Right atrium auricular region (tissue), 2 donors: ENCODE results near the gene EVA1A. TPM values are rescaled to one million over a fixed set of nuclear protein-coding genes. Genes with fewer than 3 reads are reported as not detected.

ENCODE experiments used
- DNase-seq: peaks from one replicate; pipeline ENCODE4 v3.0.0-alpha.2; 2019; ENCODE audit warnings: low spot score
- H3K27ac ChIP-seq, 2 donors: fragments of 200-600 bp; sonication (generic); 1 replicate in 1 of 2; 2 replicates in 1 of 2; pipeline ENCODE4 v1.5.1; 2016 to 2019
- H3K27me3 ChIP-seq, 2 donors: fragments of 200-600 bp; sonication (generic); one replicate each; pipeline versions ENCODE4 v1.5.1 to v1.6.0; 2017 to 2019
- H3K36me3 ChIP-seq: fragments of 200-600 bp; sonication (generic); one replicate; pipeline ENCODE4 v1.5.1; 2016
- H3K4me1 ChIP-seq, 2 donors: fragments of 200-600 bp; sonication (generic); one replicate each; pipeline versions ENCODE4 v1.5.1 to v1.6.0; 2017 to 2019
- H3K4me3 ChIP-seq, 2 donors: fragments of 200-600 bp; sonication (generic); 1 replicate in 1 of 2; 2 replicates in 1 of 2; pipeline ENCODE4 v1.5.1; 2017 to 2019; ENCODE audit warnings: mild to moderate bottlenecking in 1 of 2, moderate library complexity in 1 of 2
- H3K9me3 ChIP-seq, 2 donors: fragments of 200-600 bp; sonication (generic); one replicate each; pipeline ENCODE4 v1.5.1; 2019
- total RNA-seq, 2 donors: library from RNA; depleted of rRNA; stranded (reverse); fragments of >200 nt; gene quantifications; one replicate each; pipeline ENCODE4 v1.1.0, GENCODE V29; 2016
- TF ChIP-seq, protein P1 (sequence below), 2 donors: fragments of 200-600 bp; sonication (generic); IDR thresholded peaks; one replicate each; pipeline ENCODE4 v1.5.1; 2019; ENCODE audit warnings: antibody characterized with exemption in 2 of 2

EVA1A gene
- total RNA-seq, 2 donors from 2014 or later = 0.47 to 1.2 TPM

DNA sequence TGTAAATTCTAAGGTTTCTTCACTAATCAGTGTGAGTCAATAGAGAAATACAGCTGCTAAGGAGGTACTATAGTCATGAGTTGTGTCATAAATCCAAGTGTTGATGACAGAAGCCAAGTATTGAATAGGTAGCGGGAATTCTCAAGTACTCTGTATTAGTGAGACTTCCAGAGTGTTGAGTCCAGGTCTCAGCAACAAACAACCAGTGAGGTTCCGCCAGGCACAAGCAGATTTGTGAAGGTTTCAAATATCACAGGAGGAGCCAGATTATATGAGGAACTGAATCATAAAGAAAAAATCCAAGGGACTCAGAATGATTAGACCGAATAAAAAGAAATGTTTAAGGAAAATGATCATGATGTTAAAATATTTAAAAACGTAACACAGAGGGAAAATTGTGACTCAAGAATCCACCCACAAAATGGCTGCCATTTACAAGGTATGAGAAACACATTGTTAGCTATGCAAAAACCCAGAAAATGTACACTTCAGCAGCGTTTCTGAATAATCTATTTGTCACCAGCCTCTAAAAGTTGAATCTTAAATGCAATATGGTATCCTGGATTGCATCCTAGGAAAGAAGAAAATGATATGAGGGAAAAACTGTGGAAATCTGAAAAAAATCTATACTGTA lies 27.3 kb upstream of the EVA1A start:
- TF ChIP-seq, protein P1, sequence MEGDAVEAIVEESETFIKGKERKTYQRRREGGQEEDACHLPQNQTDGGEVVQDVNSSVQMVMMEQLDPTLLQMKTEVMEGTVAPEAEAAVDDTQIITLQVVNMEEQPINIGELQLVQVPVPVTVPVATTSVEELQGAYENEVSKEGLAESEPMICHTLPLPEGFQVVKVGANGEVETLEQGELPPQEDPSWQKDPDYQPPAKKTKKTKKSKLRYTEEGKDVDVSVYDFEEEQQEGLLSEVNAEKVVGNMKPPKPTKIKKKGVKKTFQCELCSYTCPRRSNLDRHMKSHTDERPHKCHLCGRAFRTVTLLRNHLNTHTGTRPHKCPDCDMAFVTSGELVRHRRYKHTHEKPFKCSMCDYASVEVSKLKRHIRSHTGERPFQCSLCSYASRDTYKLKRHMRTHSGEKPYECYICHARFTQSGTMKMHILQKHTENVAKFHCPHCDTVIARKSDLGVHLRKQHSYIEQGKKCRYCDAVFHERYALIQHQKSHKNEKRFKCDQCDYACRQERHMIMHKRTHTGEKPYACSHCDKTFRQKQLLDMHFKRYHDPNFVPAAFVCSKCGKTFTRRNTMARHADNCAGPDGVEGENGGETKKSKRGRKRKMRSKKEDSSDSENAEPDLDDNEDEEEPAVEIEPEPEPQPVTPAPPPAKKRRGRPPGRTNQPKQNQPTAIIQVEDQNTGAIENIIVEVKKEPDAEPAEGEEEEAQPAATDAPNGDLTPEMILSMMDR (IDR thresholded peaks at IDR 0.05) = no peak
- Histone ChIP-seq H3K27me3 (no peaks in the 10 kb centered on the region), H3K9me3 (no peaks in the 10 kb centered on the region)

DNA sequence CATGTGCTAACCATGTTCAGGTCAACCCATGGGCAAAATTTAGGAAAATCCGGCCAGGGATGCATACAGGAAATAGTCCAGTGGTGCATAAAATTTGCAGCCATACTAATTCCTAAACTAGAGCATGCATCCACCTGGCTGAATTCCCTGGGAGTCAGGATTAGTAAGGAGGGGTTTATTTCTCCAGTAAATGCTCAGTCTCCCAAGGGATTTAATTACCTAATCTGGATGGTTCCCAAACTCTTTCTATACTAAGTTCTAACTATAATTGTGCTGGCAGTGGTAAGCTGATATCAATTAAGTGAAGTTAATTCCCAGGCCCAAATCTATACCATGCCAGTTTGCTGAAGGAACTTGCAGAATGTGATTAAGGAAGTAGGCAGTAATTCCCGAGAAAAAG lies 26.2 kb upstream of the EVA1A start:
- Histone ChIP-seq H3K4me3 (no peak overlapping the region), H3K36me3 (no peaks in the 10 kb centered on the region)
- TF ChIP-seq, protein P1 (IDR thresholded peaks at IDR 0.05) = no peak

More for the DNA sequence above, 27.3 kb upstream of the EVA1A start:
- H3K4me3 ChIP-seq = no peak overlapping the region
- H3K4me1 ChIP-seq = no peaks in the 10 kb centered on the region
- no peak overlapping the region for H3K27ac ChIP-seq
- DNase-seq = no peak
- H3K36me3 ChIP-seq = no peaks in the 10 kb centered on the region

DNA sequence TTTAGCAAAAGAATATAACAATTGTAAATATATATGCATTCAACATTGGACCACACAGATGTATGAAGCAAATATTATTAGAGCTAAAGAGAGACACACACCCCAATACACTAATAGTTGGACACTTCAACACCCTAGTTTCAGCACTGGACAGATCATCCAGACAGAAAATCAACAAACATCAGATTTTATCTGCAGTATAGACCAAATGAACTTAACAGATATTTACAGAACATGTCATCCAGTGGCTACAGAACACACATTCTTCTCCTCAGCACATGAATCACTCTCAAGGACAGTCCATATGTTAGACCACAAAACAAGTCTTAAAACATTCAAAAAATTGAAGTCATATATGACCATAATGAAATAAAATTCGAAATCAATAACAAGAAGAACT lies 22.1 kb upstream of the EVA1A start:
- H3K27me3 ChIP-seq = no peaks in the 10 kb centered on the region
- DNase-seq = no peak
- no peaks in the 10 kb centered on the region for H3K36me3 ChIP-seq
- TF ChIP-seq, protein P1 (IDR thresholded peaks at IDR 0.05) = no peak
- no peak overlapping the region for H3K4me3 ChIP-seq
- no peaks in the 10 kb centered on the region for H3K4me1 ChIP-seq
- peaks cover 0 to 3% of the 10 kb centered on the region in 2 donors for H3K9me3 ChIP-seq
- no peak overlapping the region for H3K27ac ChIP-seq

More for the DNA sequence above, 26.2 kb upstream of the EVA1A start:
- H3K27ac ChIP-seq = no peak overlapping the region
- DNase-seq = no peak
- no peaks in the 10 kb centered on the region for H3K27me3 ChIP-seq
- H3K9me3 ChIP-seq = no peaks in the 10 kb centered on the region
- H3K4me1 ChIP-seq = no peaks in the 10 kb centered on the region

DNA sequence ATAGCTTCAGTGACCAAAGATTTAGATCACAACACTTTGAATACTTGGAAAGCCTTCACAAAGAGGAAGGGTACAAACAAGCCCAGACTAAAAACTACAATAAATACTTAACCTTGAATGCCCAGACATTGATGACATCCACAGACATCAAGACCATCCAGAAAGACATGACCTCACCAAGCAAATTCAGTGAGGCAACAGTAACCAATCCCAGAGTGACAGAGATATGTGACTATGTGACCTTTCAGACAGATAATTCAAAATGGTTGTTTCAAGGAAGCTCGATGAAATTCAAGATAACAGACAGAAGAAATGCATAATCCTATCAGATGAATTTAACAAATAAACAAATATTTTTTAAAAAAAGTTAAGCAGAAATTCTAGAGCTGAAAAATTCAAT lies 19.9 kb upstream of the EVA1A start:
- Histone ChIP-seq H3K9me3 (peaks cover 0 to 3% of the 10 kb centered on the region in 2 donors), H3K27ac (no peak overlapping the region), H3K4me1 (no peaks in the 10 kb centered on the region), H3K4me3 (no peak overlapping the region), H3K36me3 (no peaks in the 10 kb centered on the region), H3K27me3 (no peaks in the 10 kb centered on the region)
- TF ChIP-seq, protein P1 (IDR thresholded peaks at IDR 0.05) = no peak
- DNase-seq = no peak

DNA sequence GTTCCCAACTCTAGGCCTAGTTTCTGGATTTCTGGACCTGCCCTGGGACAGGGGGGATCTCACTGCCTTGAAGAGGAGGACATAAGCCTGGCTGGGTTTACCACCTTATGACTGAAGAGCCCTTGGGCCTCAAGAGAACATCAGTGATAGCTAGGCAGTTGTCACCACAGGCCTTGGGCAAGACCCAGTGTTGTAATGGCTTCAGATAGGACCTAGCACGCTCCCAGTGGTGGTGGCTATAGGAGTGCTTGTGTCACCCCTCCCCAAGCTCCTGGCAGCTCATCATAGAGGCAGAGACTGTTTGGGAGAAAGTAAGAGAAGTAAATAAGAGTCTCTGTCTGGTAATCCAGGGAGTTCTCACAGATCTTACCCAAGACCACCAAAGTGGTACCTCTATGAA lies 19.4 kb upstream of the EVA1A start:
- Histone ChIP-seq H3K27me3 (no peaks in the 10 kb centered on the region), H3K4me1 (no peaks in the 10 kb centered on the region), H3K27ac (no peak overlapping the region), H3K9me3 (peaks cover 0 to 3% of the 10 kb centered on the region in 2 donors), H3K36me3 (no peaks in the 10 kb centered on the region), H3K4me3 (no peak overlapping the region)
- DNase-seq = no peak
- TF ChIP-seq, protein P1 (IDR thresholded peaks at IDR 0.05) = no peak

DNA sequence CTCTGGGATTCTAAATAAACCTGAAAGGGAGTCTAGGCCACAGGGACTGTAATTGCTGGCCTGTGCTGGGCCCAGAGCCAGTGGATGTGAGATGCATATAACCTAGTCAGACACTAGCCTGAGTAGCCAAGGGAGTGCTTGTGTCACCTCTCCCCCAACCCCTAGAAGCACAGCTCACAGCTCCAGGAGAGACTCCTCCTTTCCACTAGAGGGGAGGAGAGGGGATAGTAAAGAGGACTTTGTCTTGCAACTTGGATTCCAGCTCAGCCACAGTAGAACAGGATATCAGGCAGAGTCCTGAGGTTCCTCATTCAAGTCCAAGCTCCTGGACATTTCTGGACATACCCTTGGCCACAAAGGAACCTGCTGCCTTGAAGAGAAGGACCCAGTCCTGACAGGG lies 18.4 kb upstream of the EVA1A start:
- no peak for DNase-seq
- TF ChIP-seq, protein P1 (IDR thresholded peaks at IDR 0.05) = no peak
- no peak overlapping the region for H3K4me3 ChIP-seq
- H3K9me3 ChIP-seq = peaks cover 0 to 3% of the 10 kb centered on the region in 2 donors
- H3K27me3 ChIP-seq = no peaks in the 10 kb centered on the region
- H3K27ac ChIP-seq = no peak overlapping the region
- no peaks in the 10 kb centered on the region for H3K36me3 ChIP-seq
- no peaks in the 10 kb centered on the region for H3K4me1 ChIP-seq
